Glomerular endothelial cell (primary cell): ENCODE data around the gene AXIN2. TPM values are rescaled to one million over a fixed set of nuclear protein-coding genes. Genes with fewer than 3 reads are reported as not detected.

Experiments
- DNase-seq: peaks from one replicate; pipeline ENCODE4 v3.0.0-alpha.2; 2011; ENCODE audit warnings: low read depth, low spot score; ENCODE audit errors: extremely low read depth
- total RNA-seq: library from RNA; depleted of rRNA; stranded (reverse); fragments of >200 nt; gene quantifications from 2 replicates; pipeline ENCODE4 v1.2.3, GENCODE V29; 2015

AXIN2 gene
- total RNA-seq, 1 donor from 2014 or later: 0.93 TPM

GRCh38 chr17:65556014-65556909 is 5.2 kb downstream of the AXIN2 start:
- no peak for DNase-seq

DNA sequence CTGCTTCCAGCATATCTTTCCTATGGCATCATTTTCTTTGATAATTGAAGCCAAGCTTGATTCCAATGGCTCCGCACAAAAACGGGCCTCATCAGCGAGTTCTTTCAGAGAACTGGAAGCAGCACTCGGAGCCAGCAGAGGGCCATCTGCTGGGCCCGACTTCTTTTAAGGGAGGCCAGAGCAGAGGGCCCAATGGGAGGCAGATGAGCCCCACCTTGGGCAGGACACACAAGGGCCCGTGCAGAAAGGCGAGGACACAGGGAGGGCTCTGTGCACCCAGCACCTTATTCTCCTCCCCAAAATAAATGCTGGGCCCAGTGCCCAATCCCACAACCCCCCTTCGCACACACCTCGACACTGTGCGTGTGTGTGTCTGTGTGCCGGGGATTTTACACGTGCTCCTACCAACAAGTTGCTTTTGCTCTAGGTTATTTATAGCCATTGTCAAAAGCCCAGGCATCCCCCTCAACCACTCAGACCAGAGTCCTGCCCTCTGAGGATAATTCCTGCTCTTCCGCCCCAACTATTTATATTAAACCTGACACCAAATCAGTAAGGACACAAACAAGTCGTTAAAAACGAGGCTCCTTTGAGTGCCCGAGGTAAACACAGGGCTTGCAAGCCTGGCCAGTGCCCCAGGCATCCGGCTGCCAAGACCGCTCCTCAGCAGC is 6.8 kb downstream of the AXIN2 start:
- DNase-seq: no peak

GRCh38 chr17:65553646-65554552 is 7.5 kb downstream of the AXIN2 start:
- no peak for DNase-seq

- DNase-seq: no peak
Observed at GRCh38 chr17:65553009-65553645, 8.3 kb downstream of the AXIN2 start.

DNA sequence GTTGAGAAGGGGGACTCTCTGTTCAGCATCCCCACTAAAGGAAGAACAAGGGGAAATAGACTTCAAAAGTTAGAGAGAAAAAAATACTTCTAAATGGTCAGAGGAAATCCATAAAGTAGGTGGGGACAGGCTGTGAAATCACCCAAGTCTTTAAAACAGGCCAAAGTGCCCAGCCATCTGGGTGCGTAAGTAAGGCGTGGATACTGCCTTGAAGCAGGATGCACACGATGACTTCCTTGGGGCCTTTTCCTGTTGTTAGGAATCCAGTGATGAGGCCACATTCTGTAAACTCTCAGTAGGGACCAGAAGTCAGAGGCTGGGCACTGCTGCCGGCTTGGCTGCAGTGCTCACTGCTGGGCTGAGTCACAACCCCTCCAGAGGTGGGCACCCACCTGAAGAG is 9.2 kb downstream of the AXIN2 start:
- no peak for DNase-seq

- DNase-seq: no peak
Observed at GRCh38 chr17:65551267-65552040, 10.0 kb downstream of the AXIN2 start.

GRCh38 chr17:65550758-65551157 is 10.7 kb downstream of the AXIN2 start:
- no peak for DNase-seq

- DNase-seq: no peak
Observed at GRCh38 chr17:65550075-65550662, 11.3 kb downstream of the AXIN2 start.

DNA sequence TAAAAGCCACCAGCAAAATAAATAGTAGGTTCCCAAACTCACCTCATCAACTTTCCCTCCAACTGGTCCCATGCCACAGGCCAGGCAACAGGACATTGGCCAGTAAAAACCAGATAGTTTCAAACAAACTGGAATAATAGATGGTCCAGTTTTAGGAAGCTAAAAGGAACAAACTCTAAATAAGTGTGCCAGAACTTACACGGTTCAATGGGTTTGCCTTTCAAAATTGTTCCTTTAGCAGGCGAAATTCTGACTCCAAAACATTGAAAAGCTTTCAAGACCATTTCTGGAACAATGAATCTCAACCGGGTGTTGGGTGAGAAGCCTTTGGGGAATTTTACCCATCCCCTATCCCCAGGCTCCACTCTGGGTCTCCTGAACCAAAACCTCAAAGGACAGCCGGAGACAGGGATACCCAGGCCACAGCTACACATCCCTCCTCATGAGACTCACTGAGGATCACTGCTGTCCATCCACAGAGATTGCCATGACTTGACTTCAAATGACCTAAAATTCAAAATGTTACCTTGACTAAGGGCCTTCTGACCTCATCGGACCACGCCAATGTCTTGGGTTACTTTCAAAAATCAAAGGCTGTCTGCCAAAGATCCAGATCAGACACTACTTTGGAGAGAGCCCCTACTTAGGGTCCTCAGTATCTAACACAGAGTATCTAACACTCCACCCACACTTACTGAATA is 13.0 kb downstream of the AXIN2 start:
- DNase-seq: no peak

DNA sequence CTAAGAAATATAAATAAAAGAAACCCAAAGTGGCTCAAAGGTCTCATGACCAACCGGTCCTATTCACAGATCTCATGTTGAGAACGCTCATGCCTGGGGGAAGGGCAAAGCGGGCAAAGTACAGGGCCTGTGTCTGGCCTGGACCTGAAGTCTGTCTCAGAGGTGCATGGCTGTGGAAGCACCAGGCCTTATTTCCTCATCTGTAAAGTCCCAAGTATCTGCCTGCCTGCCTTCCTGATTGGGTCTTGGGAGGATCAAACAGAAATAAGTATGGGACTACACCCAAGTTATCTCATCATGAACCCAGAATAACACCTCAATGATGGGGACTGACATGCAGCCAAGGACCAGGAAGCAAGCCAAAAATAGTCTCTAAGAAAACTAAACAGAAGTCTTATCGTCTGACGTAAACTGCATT is 14.2 kb downstream of the AXIN2 start:
- no peak for DNase-seq

DNA sequence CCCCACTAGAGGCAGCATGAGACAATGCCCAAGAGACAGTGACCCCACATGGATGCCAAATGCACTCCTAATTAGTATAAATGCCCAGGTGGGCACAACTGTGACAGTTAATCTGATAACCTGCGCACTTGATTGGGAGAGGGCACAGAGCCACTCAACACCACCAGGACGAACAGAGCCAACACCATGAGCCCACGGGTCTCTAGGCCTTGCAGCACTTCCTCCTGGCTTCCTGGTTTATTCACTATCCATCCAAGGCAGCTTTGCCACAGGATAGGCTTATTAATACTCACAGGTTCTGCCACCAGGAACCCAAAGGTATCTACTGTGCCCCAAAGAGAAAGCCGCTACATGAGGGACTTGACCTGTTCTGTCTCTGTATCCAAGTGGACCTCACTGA is 14.9 kb downstream of the AXIN2 start:
- DNase-seq: no peak

GRCh38 chr17:65545705-65546523 is 15.5 kb downstream of the AXIN2 start:
- DNase-seq: no peak

DNA sequence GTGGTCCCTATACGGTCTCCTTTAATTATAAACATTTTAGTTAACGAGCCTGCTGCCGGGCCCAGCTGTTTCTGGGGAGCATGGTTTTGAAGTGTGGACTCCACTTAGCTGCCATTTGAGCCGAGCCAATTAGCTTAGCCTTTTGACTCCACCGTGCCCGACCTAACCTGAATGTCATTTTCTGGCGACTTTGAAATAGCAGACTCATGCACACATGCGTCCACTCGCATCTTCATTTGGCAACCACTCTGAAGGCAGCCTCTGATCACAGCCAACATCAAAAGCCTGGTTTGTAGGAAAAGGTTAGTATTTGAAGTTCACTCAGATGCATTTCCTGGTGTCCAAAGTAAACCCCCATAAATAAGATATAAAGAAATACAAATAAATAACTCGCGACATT is 16.8 kb downstream of the AXIN2 start:
- DNase-seq: no peak

GRCh38 chr17:65542610-65543009 is 18.8 kb downstream of the AXIN2 start:
- no peak for DNase-seq

- no peak for DNase-seq
Observed at GRCh38 chr17:65542067-65542466, 19.4 kb downstream of the AXIN2 start.

DNA sequence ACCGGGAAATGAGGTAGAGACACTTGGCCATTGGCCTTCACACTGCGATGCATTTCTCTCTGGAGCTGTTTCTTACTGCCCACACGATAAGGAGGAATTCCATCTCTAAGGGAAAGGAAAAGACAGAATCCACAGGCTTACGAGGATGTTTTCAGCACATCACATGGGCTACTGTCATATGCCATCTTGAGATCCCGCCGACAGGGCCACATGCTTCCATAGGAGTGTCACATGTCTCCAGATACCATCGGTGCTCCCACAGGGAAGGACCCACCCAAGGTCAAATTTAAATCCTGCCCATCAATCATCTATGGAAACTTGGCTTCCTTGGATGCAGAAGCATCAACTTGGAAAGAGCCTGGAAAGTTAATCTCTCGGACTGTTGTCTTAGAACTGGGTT is 20.0 kb downstream of the AXIN2 start:
- DNase-seq: no peak

DNA sequence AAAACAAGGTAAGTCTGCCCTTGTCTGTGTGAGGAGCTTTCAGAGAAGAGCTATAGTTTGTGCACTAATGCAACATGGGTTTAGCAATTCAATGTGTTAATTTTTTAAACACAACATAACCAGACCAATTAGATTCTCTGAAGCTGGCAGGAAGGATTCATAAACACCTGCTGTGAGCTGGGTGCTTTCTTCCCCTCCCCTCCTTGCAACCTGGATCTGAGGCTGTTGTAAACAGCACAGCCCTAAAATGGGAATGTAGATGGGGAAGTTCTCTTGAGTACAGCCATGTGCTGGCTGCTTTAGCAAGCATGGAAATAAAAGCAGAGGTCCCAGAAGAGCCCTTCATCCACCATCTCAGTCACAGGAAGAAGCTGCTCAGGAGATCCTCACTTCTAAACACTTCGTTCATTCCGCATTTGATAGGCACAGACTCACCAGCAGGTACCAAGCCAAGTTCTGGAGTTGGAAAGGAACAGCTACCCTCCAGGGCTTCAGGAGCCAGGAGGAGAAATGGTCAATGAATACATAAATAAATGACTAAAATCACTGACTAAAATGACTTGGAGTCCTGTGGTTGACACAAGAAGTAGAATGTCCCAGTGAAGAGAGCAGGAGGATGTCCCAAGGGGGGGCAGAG is 21.7 kb downstream of the AXIN2 start:
- no peak for DNase-seq
